Calu3 (cell line): ENCODE data around the gene SH3PXD2A. TPM values are rescaled to one million over a fixed set of nuclear protein-coding genes. Genes with fewer than 3 reads are reported as not detected.

Source experiments
- BruUV-seq: library from RNA; stranded (reverse); fragments of 400-500 nt; replicated peaks from 2 replicates; lab custom pipeline; 2021; lab: Mats Ljungman, UMichigan
- CTCF ChIA-PET: fragments of 300-600 bp; sonication (Branson Sonifier 250); formaldehyde crosslinking; loops from one replicate; lab custom pipeline; 2022; ENCODE audit warnings: antibody characterized with exemption; lab: Charles Lee
- DNase-seq: peaks from one replicate; pipeline ENCODE4 v3.0.0; 2022
- H3K27ac Mint-ChIP-seq: one replicate; pipeline ENCODE4 v1.8.0; 2022; ENCODE audit warnings: mixed read lengths; ENCODE audit not compliant: unreplicated experiment
- H3K27me3 Mint-ChIP-seq: one replicate; pipeline ENCODE4 v1.8.0; 2022; ENCODE audit warnings: mixed read lengths; ENCODE audit not compliant: unreplicated experiment
- H3K36me3 Mint-ChIP-seq: one replicate; pipeline ENCODE4 v1.8.0; 2022; ENCODE audit warnings: mild to moderate bottlenecking, moderate library complexity, mixed read lengths; ENCODE audit not compliant: insufficient read depth, unreplicated experiment
- H3K4me1 Mint-ChIP-seq: one replicate; pipeline ENCODE4 v1.8.0; 2022; ENCODE audit warnings: mild to moderate bottlenecking, low read depth, mixed read lengths; ENCODE audit not compliant: unreplicated experiment
- H3K4me3 Mint-ChIP-seq: one replicate; pipeline ENCODE4 v1.8.0; 2022; ENCODE audit warnings: mild to moderate bottlenecking, low read depth, moderate library complexity, mixed read lengths; ENCODE audit not compliant: unreplicated experiment
- H3K9me3 Mint-ChIP-seq: one replicate; pipeline ENCODE4 v1.8.0; 2022; ENCODE audit warnings: low read depth, mixed read lengths; ENCODE audit not compliant: unreplicated experiment
- intact Hi-C: fragments of 100-400 bp; cut with micrococcal nuclease; formaldehyde crosslinking; loops from one replicate; pipeline ENCODE4 v1.10.0; 2022; ENCODE audit not compliant: unreplicated experiment
- total RNA-seq: library from RNA; stranded (reverse); gene quantifications from 2 replicates; pipeline ENCODE4 v1.2.3, GENCODE V29; 2022
- TF ChIP-seq, protein P1 (sequence below): fragments of 200-600 bp; IDR thresholded peaks from one replicate; pipeline ENCODE4 v1.8.0; 2022; ENCODE audit warnings: antibody characterized with exemption; ENCODE audit not compliant: unreplicated experiment

Gene SH3PXD2A
- total RNA-seq, 1 experiment from 2014 or later, result 7.5 TPM

DNA sequence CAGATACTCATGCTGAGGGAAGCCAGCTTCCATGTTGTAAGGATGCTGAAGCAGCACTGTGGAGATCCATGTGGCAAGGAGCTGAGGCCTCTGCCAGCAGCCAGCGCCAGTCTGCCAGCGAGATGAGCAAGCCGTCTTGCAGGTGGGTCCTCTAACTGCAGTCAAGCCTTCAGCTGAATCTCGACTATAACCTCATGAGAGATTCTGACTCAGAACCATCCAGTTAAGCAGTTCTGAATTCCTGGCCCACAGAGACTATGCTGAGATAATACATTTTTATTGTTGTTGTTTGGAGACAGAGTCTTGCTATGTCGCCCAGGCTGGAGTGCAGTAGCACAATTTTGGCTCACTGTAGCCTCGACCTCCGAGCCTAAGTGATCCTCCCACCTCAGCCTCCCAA, 105.6 kb downstream of the SH3PXD2A start:
- Mint-ChIP-seq H3K4me1 (peaks cover 30% of the 10 kb centered on the region), H3K36me3 (peaks cover 6% of the 10 kb centered on the region), H3K27me3 (peaks cover 11% of the 10 kb centered on the region), H3K9me3 (no peaks in the 10 kb centered on the region), H3K27ac (no peak overlapping the region), H3K4me3 (no peak overlapping the region)
- BruUV-seq, result no TSS peak
- TF ChIP-seq, protein P1, sequence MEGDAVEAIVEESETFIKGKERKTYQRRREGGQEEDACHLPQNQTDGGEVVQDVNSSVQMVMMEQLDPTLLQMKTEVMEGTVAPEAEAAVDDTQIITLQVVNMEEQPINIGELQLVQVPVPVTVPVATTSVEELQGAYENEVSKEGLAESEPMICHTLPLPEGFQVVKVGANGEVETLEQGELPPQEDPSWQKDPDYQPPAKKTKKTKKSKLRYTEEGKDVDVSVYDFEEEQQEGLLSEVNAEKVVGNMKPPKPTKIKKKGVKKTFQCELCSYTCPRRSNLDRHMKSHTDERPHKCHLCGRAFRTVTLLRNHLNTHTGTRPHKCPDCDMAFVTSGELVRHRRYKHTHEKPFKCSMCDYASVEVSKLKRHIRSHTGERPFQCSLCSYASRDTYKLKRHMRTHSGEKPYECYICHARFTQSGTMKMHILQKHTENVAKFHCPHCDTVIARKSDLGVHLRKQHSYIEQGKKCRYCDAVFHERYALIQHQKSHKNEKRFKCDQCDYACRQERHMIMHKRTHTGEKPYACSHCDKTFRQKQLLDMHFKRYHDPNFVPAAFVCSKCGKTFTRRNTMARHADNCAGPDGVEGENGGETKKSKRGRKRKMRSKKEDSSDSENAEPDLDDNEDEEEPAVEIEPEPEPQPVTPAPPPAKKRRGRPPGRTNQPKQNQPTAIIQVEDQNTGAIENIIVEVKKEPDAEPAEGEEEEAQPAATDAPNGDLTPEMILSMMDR, result no peak
- intact Hi-C loops, result no loop called here
- DNase-seq, result no peak
- CTCF ChIA-PET, result no interaction called here

DNA sequence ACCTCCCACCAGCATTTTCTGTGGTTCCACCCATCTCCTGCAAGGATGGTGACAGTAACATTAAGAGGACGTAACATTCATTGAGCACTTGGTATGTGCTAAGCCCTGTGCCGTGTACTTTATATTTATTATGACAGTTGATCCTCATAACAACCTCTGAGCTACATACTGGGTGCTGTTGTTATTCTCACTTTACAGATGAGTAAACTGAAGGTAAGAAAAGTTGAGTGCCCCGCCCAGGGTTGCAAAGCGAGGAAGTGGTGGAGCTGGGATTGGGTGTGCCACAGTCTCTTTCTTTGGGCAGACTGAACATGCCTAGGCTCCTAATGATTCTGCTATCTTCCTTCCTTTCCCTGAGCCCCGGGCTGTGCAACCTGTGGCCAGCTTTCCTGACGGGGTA, 107.4 kb downstream of the SH3PXD2A start:
- no peaks in the 10 kb centered on the region for H3K27me3 Mint-ChIP-seq
- intact Hi-C loops, result no loop called here
- peaks cover 34% of the 10 kb centered on the region for H3K4me1 Mint-ChIP-seq
- DNase-seq, result no peak
- TF ChIP-seq, protein P1, result no peak
- no peak overlapping the region for H3K27ac Mint-ChIP-seq
- no TSS peak for BruUV-seq
- CTCF ChIA-PET, result interaction anchor here (1.5 kb wide), 1 partner anchor 16 kb away, joined by 3 read pairs; no protein-coding TSS in a partner anchor
- no peaks in the 10 kb centered on the region for H3K9me3 Mint-ChIP-seq
- H3K4me3 Mint-ChIP-seq, result no peak overlapping the region
- peaks cover 6% of the 10 kb centered on the region for H3K36me3 Mint-ChIP-seq

DNA sequence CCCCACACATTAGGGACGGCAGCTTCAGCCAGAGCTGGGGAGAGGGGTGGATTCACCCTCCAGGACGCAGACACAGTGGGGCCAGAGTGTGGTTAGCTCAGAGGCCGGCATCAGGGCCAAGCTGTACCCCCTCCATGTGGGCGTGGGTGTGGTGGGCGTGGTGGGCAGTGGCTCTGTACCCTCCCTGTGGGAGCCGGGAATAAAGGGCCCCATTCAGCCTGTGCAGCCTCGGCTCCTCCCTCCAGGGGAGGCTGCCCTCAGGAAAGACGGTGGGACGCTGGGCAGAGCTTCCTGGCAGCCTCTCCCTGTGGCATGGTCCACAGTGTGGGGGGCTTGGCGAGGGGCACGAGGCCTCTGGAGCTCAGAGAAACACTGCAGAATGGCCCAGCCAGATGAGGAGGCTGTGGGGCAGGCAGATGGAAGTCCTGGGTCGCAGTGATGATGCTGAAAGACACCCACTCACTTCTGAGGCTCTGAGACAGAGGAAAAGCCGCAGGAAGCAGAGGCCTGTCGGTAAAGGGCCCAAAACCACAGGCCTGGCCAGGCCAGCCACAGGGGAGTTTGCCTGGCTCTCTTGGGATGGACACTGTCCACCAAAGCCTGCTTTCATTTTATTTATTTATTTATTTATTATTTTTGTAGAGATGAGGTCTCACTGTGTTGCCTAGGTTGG, 108.0 kb downstream of the SH3PXD2A start:
- H3K9me3 Mint-ChIP-seq, result no peaks in the 10 kb centered on the region
- H3K27ac Mint-ChIP-seq, result no peak overlapping the region
- H3K36me3 Mint-ChIP-seq, result peaks cover 6% of the 10 kb centered on the region
- no peaks in the 10 kb centered on the region for H3K27me3 Mint-ChIP-seq
- TF ChIP-seq, protein P1, result no peak
- no peak for DNase-seq
- H3K4me3 Mint-ChIP-seq, result no peak overlapping the region
- H3K4me1 Mint-ChIP-seq, result peaks cover 34% of the 10 kb centered on the region
- BruUV-seq, result no TSS peak
- CTCF ChIA-PET, result interaction anchor here (0.7 to 1.5 kb wide), 3 partner anchors 11 to 55 kb away, joined by 3 to 5 read pairs (median 4); no protein-coding TSS in a partner anchor
- intact Hi-C loops, result no loop called here

DNA sequence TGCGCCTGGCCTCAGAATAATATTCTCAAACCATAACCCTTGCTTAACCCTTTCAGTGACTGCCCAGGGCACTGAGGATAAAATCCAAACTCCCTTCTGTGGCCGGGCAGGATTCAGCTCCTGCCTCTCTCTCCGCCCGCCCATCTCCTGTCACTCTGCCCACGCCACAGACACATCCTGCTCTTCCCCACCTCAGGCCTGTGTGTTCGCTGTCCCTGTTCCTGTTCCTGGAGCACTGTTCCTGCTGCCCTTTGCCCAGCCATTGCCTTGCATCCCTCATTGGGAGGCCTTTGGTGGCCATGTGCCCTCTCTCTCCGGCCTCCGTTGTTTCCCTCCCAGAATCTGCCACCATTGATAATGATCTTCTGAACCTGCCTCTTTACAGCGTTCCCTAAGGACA, 108.8 kb downstream of the SH3PXD2A start:
- intact Hi-C loops, result no loop called here
- Mint-ChIP-seq H3K27ac (no peak overlapping the region), H3K9me3 (no peaks in the 10 kb centered on the region), H3K27me3 (no peaks in the 10 kb centered on the region), H3K4me1 (peaks cover 34% of the 10 kb centered on the region), H3K4me3 (no peak overlapping the region), H3K36me3 (peaks cover 6% of the 10 kb centered on the region)
- DNase-seq, result no peak
- no TSS peak for BruUV-seq
- CTCF ChIA-PET, result interaction anchor here (1.1 to 1.5 kb wide), 2 partner anchors 11 to 15 kb away, joined by 3 to 4 read pairs; no protein-coding TSS in a partner anchor
- TF ChIP-seq, protein P1, result no peak
